ENCODE data around the gene MEOX1. TPM values are rescaled to one million over a fixed set of nuclear protein-coding genes. Genes with fewer than 3 reads are reported as not detected.

MEOX1 gene
- total RNA-seq, 4 donors from 2014 or later, result 0.32 to 4.5 (median 0.96) TPM; not detected in 1

GRCh38 chr17:43707184-43707583, 45.5 kb upstream of the MEOX1 start:
- H3K27me3 ChIP-seq, result peaks cover 18% of the 10 kb centered on the region

DNA sequence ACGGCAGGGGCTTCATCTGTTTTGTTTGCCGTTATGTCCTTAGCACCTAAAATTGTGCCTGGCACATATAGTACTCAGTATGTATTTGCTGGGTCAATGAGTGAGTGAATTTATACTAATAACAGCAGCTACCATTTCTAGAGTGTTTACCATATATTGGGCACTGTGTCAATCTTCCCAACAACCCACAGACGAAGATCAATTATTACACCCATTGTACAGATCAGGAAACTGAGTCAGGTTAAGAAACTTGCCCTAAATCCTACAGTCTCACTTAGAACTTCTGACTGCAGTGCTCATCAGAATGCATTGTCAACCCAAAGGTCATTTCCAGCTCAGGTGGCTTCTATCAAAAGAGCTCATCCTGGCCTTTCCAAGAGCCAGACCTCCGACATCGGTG, 44.5 kb upstream of the MEOX1 start:
- peaks cover 8% of the 10 kb centered on the region for H3K27me3 ChIP-seq
- no peak for DNase-seq
- H3K36me3 ChIP-seq, result no peaks in the 10 kb centered on the region
- no peaks in the 10 kb centered on the region for H3K9me3 ChIP-seq
- 70 to 75% methylated on average over 2 to 5 of the region's 5 CpGs for WGBS, 2 donors (ENCODE audit: low coverage in 1 of 2)
- TF ChIP-seq POLR2A (IDR thresholded peaks at IDR 0.05) (no peak), POLR2AphosphoS5 (IDR thresholded peaks at IDR 0.05) (no peak), EP300 (IDR thresholded peaks at IDR 0.05; ENCODE audit: low read depth) (no peak), CTCF (IDR thresholded peaks at IDR 0.05) (no peak)
- in situ Hi-C loops (cut with MboI; ENCODE audit: low pct_ligation_motif_present in 1 of 4, low pct_unique_long_range_greater_than_20kb in 1 of 4, low sequenced_read_pairs in 3 of 4), result loop anchor here in 3 of 4 donors (5.0 to 10.0 kb wide), 2 partner anchors 41 to 49 kb away; partner anchors contain the start of gene SOST (in 2 of the 3)
- H3K4me3 ChIP-seq, result no peak overlapping the region
- H3K27ac ChIP-seq, result no peak overlapping the region
- intact Hi-C loops (cut with DNase I; ENCODE audit: low total_unique reads), result no loop called here
- no peaks in the 10 kb centered on the region for H3K4me1 ChIP-seq

More at GRCh38 chr17:43707184-43707583, 45.5 kb upstream of the MEOX1 start:
- DNase-seq, result no peak
- H3K9me3 ChIP-seq, result no peaks in the 10 kb centered on the region
- no peak overlapping the region for H3K27ac ChIP-seq
- 81 to 100% methylated on average over 1 to 5 of the region's 5 CpGs for WGBS, 2 donors (ENCODE audit: low coverage in 1 of 2)
- intact Hi-C loops (cut with DNase I; ENCODE audit: low total_unique reads), result no loop called here
- no peaks in the 10 kb centered on the region for H3K36me3 ChIP-seq
- in situ Hi-C loops (cut with MboI; ENCODE audit: low pct_ligation_motif_present in 1 of 4, low pct_unique_long_range_greater_than_20kb in 1 of 4, low sequenced_read_pairs in 3 of 4), result loop anchor here in 3 of 4 donors (5.0 to 10.0 kb wide), 2 partner anchors 40 to 48 kb away; partner anchors contain the start of gene SOST (in 2 of the 3)
- no peak overlapping the region for H3K4me3 ChIP-seq
- TF ChIP-seq POLR2AphosphoS5 (IDR thresholded peaks at IDR 0.05) (no peak), EP300 (IDR thresholded peaks at IDR 0.05; ENCODE audit: low read depth) (no peak), CTCF (IDR thresholded peaks at IDR 0.05) (no peak), POLR2A (IDR thresholded peaks at IDR 0.05) (no peak)
- H3K4me1 ChIP-seq, result no peaks in the 10 kb centered on the region

- intact Hi-C loops (cut with DNase I; ENCODE audit: low total_unique reads) (no loop called here), in situ Hi-C loops (cut with MboI; ENCODE audit: low pct_ligation_motif_present in 1 of 4, low pct_unique_long_range_greater_than_20kb in 1 of 4, low sequenced_read_pairs in 3 of 4) (loop anchor here in 2 of 4 donors (10.0 kb wide), 1 partner anchor 51 kb away; the partner anchor contains the start of gene SOST (in 2 of the 2))
- no peak for DNase-seq
- H3K27ac ChIP-seq, result no peak overlapping the region
- no peak overlapping the region for H3K4me3 ChIP-seq
- H3K9me3 ChIP-seq, result no peaks in the 10 kb centered on the region
- H3K4me1 ChIP-seq, result no peaks in the 10 kb centered on the region
- H3K27me3 ChIP-seq, result peaks cover 7% of the 10 kb centered on the region
- TF ChIP-seq POLR2AphosphoS5 (IDR thresholded peaks at IDR 0.05), result no peak
- no peak for TF ChIP-seq CTCF (IDR thresholded peaks at IDR 0.05)
- no peak for TF ChIP-seq POLR2A (IDR thresholded peaks at IDR 0.05)
- TF ChIP-seq EP300 (IDR thresholded peaks at IDR 0.05; ENCODE audit: low read depth), result no peak
- 80 to 98% methylated on average over 1 to 3 of the region's 3 CpGs for WGBS, 2 donors (ENCODE audit: low coverage in 1 of 2)
- no peaks in the 10 kb centered on the region for H3K36me3 ChIP-seq
These were observed 41.9 kb upstream of the MEOX1 start for GRCh38 chr17:43703630-43704029.

- Histone ChIP-seq H3K9me3 (no peaks in the 10 kb centered on the region), H3K4me3 (no peak overlapping the region), H3K27me3 (peaks cover 7% of the 10 kb centered on the region), H3K36me3 (no peaks in the 10 kb centered on the region), H3K27ac (no peak overlapping the region), H3K4me1 (no peaks in the 10 kb centered on the region)
- no peak for DNase-seq
- TF ChIP-seq EP300 (IDR thresholded peaks at IDR 0.05; ENCODE audit: low read depth) (no peak), POLR2AphosphoS5 (IDR thresholded peaks at IDR 0.05) (no peak), POLR2A (IDR thresholded peaks at IDR 0.05) (no peak), CTCF (IDR thresholded peaks at IDR 0.05) (no peak)
- WGBS, 2 donors (ENCODE audit: low coverage in 1 of 2), result 85 to 90% methylated on average over 2 to 4 of the region's 4 CpGs
- intact Hi-C loops (cut with DNase I; ENCODE audit: low total_unique reads) (no loop called here), in situ Hi-C loops (cut with MboI; ENCODE audit: low pct_ligation_motif_present in 1 of 4, low pct_unique_long_range_greater_than_20kb in 1 of 4, low sequenced_read_pairs in 3 of 4) (loop anchor here in 2 of 4 donors (10.0 kb wide), 1 partner anchor 52 kb away; the partner anchor contains the start of gene SOST (in 2 of the 2))
These were observed 40.9 kb upstream of the MEOX1 start for GRCh38 chr17:43702637-43703036.
